Endothelial cell (in vitro differentiated cells): Measurements from ENCODE around the gene DGAT2. TPM values are rescaled to one million over a fixed set of nuclear protein-coding genes. Genes with fewer than 3 reads are reported as not detected.

Experiments used
- DNase-seq: peaks from one replicate; pipeline ENCODE4 v3.0.0; 2021; ENCODE audit warnings: low spot score
- H3K27ac Mint-ChIP-seq: one replicate; pipeline ENCODE4 v1.8.0; 2021; ENCODE audit warnings: mixed read lengths, inconsistent platforms; ENCODE audit not compliant: unreplicated experiment
- H3K27me3 Mint-ChIP-seq: one replicate; pipeline ENCODE4 v1.8.0; 2021; ENCODE audit warnings: mild to moderate bottlenecking, moderate library complexity, mixed read lengths, inconsistent platforms; ENCODE audit not compliant: unreplicated experiment
- H3K36me3 Mint-ChIP-seq: one replicate; pipeline ENCODE4 v1.8.0; 2021; ENCODE audit warnings: mild to moderate bottlenecking, low read depth, mixed read lengths, inconsistent platforms; ENCODE audit not compliant: unreplicated experiment
- H3K4me1 Mint-ChIP-seq: one replicate; pipeline ENCODE4 v1.8.0; 2021; ENCODE audit warnings: mild to moderate bottlenecking, mixed read lengths, inconsistent platforms; ENCODE audit not compliant: unreplicated experiment
- H3K4me3 Mint-ChIP-seq: one replicate; pipeline ENCODE4 v1.8.0; 2021; ENCODE audit warnings: mild to moderate bottlenecking, mixed read lengths, inconsistent platforms; ENCODE audit not compliant: unreplicated experiment
- H3K9me3 Mint-ChIP-seq: one replicate; pipeline ENCODE4 v1.8.0; 2021; ENCODE audit warnings: mixed read lengths, inconsistent platforms; ENCODE audit not compliant: unreplicated experiment
- total RNA-seq: library from RNA; stranded (reverse); fragmentation: NEBNext Ultra II Directional; extraction: Animal tissue kit (Norgen Biotek cat#: 25700); gene quantifications from one replicate; pipeline ENCODE4 v1.2.1, GENCODE V29; 2021; ENCODE audit not compliant: unreplicated experiment
- TF ChIP-seq, protein P1 (sequence below): fragments of 200-600 bp; sonication (generic); IDR thresholded peaks from one replicate; pipeline ENCODE4 v1.5.0; 2021; ENCODE audit warnings: antibody characterized with exemption; ENCODE audit not compliant: unreplicated experiment

Gene DGAT2
- total RNA-seq, 1 donor from 2014 or later, result 0.51 TPM

DNA sequence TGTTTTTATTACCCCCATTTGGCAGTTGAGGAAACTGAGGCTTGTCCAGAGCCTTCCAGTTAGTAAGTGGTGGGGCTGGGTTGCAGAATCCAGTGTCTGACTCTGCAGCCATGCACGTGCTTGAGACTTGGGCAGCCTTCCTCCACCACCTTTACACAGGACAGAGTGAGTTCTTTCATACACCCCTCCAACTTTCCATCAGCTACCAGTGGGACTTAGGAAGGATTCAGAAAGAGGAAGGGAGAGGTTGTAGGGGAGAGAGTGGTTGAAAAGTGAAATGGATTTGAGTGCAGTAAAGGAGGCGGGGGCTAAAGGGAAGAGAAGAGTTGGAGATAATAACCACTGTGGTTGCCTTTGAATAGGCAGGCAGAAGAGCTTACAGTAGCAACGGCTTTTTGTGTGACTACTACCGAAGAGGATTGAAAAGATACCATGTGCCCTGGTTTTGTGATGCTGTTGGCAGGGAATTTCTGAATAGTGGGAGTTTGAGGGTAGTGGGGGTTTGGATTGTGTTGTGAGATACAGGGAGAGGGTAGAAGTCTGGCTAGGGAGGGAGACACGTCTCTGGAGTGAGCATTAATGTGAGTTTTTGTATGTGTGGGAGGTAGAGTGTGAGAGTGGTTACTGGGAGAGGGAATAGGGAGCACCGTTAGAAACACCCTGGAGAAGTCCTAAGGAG is 48.1 kb downstream of the DGAT2 start:
- Mint-ChIP-seq H3K27me3 (no peaks in the 10 kb centered on the region), H3K36me3 (peaks cover 4% of the 10 kb centered on the region), H3K27ac (no peak overlapping the region), H3K4me3 (no peak overlapping the region), H3K4me1 (peaks cover 20% of the 10 kb centered on the region), H3K9me3 (no peaks in the 10 kb centered on the region)
- no peak for DNase-seq
- TF ChIP-seq, protein P1, sequence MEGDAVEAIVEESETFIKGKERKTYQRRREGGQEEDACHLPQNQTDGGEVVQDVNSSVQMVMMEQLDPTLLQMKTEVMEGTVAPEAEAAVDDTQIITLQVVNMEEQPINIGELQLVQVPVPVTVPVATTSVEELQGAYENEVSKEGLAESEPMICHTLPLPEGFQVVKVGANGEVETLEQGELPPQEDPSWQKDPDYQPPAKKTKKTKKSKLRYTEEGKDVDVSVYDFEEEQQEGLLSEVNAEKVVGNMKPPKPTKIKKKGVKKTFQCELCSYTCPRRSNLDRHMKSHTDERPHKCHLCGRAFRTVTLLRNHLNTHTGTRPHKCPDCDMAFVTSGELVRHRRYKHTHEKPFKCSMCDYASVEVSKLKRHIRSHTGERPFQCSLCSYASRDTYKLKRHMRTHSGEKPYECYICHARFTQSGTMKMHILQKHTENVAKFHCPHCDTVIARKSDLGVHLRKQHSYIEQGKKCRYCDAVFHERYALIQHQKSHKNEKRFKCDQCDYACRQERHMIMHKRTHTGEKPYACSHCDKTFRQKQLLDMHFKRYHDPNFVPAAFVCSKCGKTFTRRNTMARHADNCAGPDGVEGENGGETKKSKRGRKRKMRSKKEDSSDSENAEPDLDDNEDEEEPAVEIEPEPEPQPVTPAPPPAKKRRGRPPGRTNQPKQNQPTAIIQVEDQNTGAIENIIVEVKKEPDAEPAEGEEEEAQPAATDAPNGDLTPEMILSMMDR, result no peak

DNA sequence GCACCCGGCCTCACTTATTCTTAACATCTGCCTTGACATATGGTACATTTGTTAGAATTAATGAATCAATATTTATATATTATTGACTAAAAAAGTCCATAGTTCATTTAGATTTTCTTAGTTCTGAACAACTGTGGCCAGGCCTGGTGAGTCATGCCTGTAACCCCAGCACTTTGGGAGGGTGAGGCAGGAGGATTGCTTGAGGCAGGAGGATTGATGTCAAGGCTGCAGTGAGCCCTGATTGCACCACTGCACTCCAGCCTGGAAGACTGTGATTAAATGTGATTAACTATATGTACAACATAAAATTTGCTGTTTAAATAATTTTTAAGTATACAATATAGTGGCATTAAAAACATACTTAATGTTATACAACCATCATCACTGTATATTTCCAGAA is 52.1 kb downstream of the DGAT2 start:
- no peaks in the 10 kb centered on the region for H3K36me3 Mint-ChIP-seq
- peaks cover 5% of the 10 kb centered on the region for H3K4me1 Mint-ChIP-seq
- H3K27me3 Mint-ChIP-seq, result no peaks in the 10 kb centered on the region
- TF ChIP-seq, protein P1, result no peak
- DNase-seq, result no peak
- no peak overlapping the region for H3K27ac Mint-ChIP-seq
- no peak overlapping the region for H3K4me3 Mint-ChIP-seq
- H3K9me3 Mint-ChIP-seq, result no peaks in the 10 kb centered on the region

DNA sequence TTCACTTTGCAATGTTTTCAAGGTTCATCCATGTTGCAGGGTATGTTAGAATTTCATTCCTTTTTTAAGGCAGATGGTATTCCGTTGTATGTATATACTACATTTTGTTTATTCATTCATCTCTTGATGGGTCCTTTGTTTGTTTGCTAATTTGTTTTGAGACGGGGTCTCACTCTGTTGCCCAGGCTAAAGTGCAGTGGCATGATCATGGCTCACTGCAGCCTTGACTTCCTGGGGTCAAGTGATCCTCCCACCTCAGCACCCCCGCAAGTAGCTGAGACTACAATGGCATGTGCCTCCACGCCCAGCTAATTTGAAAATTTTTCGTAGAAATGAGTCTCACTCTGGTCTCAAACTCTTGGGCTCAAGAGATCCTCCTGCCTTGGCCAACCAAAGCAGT is 52.6 kb downstream of the DGAT2 start:
- no peak overlapping the region for H3K4me3 Mint-ChIP-seq
- H3K9me3 Mint-ChIP-seq, result no peaks in the 10 kb centered on the region
- H3K27ac Mint-ChIP-seq, result no peak overlapping the region
- peaks cover 5% of the 10 kb centered on the region for H3K4me1 Mint-ChIP-seq
- no peaks in the 10 kb centered on the region for H3K36me3 Mint-ChIP-seq
- TF ChIP-seq, protein P1, result no peak
- H3K27me3 Mint-ChIP-seq, result no peaks in the 10 kb centered on the region
- no peak for DNase-seq

DNA sequence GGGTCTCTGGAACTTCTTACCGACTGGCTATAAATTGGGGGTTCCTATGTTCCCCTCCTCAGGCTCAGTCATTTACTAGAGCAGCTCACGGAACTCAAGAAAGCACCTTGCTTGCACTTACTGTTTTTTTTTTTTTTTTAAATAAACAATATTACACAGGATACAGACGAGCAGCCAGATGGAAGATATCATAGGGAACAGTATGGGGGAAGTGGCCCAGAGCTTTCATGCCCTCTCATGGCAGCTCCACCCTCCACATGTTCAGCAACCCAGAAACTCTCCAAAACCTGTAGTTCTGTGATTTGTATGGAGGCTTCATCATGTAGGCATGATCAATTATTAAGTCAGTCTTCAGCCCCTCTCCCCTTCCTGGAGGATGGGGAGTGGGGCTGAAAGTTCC is 54.0 kb downstream of the DGAT2 start:
- peaks cover 19% of the 10 kb centered on the region for H3K4me1 Mint-ChIP-seq
- no peaks in the 10 kb centered on the region for H3K9me3 Mint-ChIP-seq
- TF ChIP-seq, protein P1, result no peak
- no peak for DNase-seq
- no peak overlapping the region for H3K27ac Mint-ChIP-seq
- no peaks in the 10 kb centered on the region for H3K27me3 Mint-ChIP-seq
- no peaks in the 10 kb centered on the region for H3K36me3 Mint-ChIP-seq
- no peak overlapping the region for H3K4me3 Mint-ChIP-seq

DNA sequence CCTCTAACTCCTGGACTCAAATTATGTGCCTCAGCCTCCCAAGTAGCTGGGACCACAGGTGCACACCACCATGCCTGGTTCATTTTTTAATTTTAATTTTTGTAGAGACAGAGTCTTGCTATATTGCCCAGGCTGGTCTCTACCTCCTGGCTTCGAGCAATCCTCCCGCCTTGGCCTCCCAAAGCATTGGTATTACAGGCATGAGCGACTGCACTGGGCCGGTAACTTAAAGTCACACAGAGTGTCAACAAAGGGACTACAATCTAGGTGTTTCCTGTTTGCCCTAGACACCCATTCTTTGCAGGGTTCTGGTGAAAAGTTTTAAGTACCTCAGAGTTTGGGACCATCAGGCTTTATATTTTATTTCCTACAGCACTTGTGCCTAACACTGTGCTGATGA is 54.8 kb downstream of the DGAT2 start:
- no peaks in the 10 kb centered on the region for H3K27me3 Mint-ChIP-seq
- H3K4me1 Mint-ChIP-seq, result peaks cover 23% of the 10 kb centered on the region
- H3K4me3 Mint-ChIP-seq, result no peak overlapping the region
- TF ChIP-seq, protein P1, result no peak
- no peak for DNase-seq
- no peaks in the 10 kb centered on the region for H3K36me3 Mint-ChIP-seq
- H3K27ac Mint-ChIP-seq, result no peak overlapping the region
- no peaks in the 10 kb centered on the region for H3K9me3 Mint-ChIP-seq
